GM12801 (cell line): ENCODE results near the gene PSME3.

ENCODE experiments used
- TF ChIP-seq, protein P1 (sequence below): IDR thresholded peaks from one replicate; pipeline ENCODE4 v1.5.1; 2011; ENCODE audit warnings: control low read depth; ENCODE audit not compliant: insufficient read length; ENCODE audit errors: extremely low read depth

Gene PSME3

DNA sequence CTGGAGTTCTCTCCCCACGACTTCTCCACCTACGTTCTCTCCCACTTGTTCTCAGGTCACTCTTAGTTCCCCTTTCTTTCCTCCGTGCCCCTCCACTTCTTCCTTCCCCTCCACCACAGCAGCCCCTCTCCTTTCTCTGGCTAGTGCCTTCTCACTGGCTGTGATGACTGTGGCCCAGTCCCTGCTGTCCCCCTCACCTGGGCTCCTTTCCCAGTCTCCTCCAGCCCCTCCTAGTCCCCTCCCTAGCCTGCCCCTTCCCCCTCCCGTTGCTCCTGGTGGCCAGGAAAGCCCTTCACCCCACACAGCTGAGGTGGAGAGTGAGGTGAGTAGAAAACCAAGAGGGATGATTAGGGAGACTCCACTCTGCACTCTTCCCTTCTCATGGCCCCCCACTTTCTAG lies 38.1 kb upstream of the PSME3 start:
- TF ChIP-seq, protein P1, sequence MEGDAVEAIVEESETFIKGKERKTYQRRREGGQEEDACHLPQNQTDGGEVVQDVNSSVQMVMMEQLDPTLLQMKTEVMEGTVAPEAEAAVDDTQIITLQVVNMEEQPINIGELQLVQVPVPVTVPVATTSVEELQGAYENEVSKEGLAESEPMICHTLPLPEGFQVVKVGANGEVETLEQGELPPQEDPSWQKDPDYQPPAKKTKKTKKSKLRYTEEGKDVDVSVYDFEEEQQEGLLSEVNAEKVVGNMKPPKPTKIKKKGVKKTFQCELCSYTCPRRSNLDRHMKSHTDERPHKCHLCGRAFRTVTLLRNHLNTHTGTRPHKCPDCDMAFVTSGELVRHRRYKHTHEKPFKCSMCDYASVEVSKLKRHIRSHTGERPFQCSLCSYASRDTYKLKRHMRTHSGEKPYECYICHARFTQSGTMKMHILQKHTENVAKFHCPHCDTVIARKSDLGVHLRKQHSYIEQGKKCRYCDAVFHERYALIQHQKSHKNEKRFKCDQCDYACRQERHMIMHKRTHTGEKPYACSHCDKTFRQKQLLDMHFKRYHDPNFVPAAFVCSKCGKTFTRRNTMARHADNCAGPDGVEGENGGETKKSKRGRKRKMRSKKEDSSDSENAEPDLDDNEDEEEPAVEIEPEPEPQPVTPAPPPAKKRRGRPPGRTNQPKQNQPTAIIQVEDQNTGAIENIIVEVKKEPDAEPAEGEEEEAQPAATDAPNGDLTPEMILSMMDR: no peak

- TF ChIP-seq, protein P1: no peak
Observed at GRCh38 chr17:42795465-42795864, 37.7 kb upstream of the PSME3 start.

- TF ChIP-seq, protein P1: no peak
Observed at GRCh38 chr17:42796066-42796758, 37.0 kb upstream of the PSME3 start.

DNA sequence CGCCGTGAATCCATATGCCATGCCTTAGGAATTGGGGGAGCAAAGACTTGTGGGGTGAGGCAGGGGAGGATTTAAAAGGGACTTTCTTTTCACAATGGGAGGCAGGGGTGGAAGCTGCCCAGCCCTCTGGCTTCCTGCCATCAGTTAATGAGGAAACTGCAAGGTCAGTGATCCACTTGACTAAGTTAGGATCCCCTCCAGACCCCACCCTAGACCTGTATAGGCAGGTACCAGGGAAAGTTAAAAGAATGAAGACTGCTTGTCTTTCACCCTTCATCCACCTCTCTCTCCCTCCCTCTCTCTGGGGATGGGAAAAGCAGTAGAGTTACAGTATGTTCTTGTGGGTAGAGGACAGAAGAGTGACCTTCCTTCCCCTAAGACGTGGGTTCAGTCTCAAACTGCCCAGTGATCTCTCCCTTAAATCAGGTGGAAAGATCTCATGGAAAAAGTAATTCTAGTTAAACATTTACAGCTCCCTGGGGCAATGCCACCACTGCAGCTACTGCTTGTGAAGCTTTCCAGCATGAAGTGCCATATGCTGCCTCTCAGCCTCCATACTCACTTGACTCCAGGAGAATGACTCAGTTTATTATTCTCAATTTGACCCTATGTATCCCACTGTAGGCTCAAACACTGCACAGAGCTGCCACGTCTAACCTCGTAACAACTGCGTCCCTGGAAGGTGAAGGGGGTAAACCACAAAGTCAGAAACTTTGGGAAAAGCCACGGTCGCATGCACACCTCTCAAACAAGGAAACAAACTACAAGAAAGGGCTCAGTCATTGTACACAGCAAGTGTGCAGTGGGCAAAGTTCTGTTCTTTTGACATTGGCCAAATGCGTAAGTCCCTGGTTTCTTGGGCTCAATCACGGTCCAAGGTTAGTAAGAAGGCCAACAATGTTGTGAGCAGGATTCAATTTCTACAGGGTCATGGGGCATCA lies 35.9 kb upstream of the PSME3 start:
- TF ChIP-seq, protein P1: no peak

- TF ChIP-seq, protein P1: no peak
Observed at GRCh38 chr17:42798011-42798382, 35.2 kb upstream of the PSME3 start.

DNA sequence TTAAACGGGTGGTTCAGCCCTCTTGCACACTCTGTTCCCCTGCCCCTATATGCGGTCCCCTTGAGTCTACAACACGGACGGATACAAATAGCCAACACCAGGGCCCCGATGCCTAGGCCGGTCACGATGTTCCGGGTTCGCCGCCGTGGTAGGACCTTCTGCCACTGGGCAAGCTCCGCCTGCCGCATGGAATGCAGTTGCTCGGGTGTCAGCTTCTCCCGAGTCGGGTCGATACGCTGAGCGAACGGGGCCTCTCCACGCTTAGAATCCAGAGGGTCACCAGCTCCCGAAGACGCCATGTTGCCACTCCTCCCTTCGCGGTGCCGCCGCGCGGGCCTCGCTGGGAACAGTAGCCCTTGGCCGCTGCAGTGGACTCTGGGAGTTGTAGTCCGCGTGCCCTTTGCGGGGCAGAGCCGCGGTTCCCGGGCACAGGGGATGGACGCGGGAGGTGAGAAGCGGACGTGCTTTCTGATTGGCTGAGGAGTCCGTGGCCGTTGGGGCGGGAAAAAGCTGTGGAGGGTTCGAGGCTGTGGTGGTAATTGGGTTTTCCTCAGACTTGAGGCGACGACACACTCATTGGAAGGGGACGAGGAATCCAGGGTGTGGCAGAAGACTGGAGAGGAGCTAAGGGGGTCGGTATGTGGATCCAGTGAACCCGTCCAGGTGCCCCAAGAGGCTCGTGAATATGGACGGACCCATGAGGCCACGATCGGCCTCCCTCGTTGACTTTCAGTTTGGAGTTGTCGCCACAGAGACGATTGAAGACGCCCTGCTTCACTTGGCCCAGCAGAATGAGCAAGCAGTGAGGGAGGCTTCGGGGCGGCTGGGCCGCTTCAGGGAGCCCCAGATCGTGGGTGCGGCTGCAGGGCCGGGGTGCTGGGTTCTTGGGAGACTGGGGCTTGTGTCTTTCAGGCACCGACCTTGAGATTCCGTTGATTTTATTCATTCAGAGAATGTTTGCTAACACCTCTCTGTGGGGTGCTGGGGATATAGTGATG lies 34.5 kb upstream of the PSME3 start, which contains the start of the genes CNTD1 and COA3:
Gene CNTD1, plus strand, starts transcription at position 479 of the 998 bp plus-strand sequence. Its CDS starts 207 bp downstream, at position 686.
Gene COA3, minus strand, starts transcription at position 322 of the 998 bp plus-strand sequence. Its CDS starts 23 bp downstream, at position 299.
- TF ChIP-seq, protein P1: no peak
